Measurements from ENCODE around the gene EZH2. TPM values are rescaled to one million over a fixed set of nuclear protein-coding genes. Genes with fewer than 3 reads are reported as not detected.

Gene EZH2
- total RNA-seq, 2 experiments from 2014 or later = 117 to 126 TPM

- DNase-seq (no peak), ATAC-seq (no peak)
- POLR2A ChIA-PET = no interaction called here
- Mint-ChIP-seq H3K27me3 (no peaks in the 10 kb centered on the region), H3K27ac (no peak overlapping the region), H3K4me3 (no peak overlapping the region), H3K4me1 (peaks cover 3% of the 10 kb centered on the region), H3K9me3 (ENCODE audit: low read depth) (no peaks in the 10 kb centered on the region), H3K36me3 (ENCODE audit: low read depth) (peaks cover 66% of the 10 kb centered on the region)
- intact Hi-C loops (cut with DNase I, micrococcal nuclease) = no loop called here
- CTCF ChIA-PET = interaction anchor here (1.0 kb wide), 1 partner anchor 176 kb away, joined by 3 read pairs; no protein-coding TSS in a partner anchor
These were observed 93.2 kb downstream of the EZH2 start for GRCh38 chr7:148790850-148791249.

- Mint-ChIP-seq H3K4me1 (peaks cover 3% of the 10 kb centered on the region), H3K9me3 (ENCODE audit: low read depth) (no peaks in the 10 kb centered on the region), H3K27me3 (no peaks in the 10 kb centered on the region), H3K4me3 (no peak overlapping the region), H3K27ac (no peak overlapping the region), H3K36me3 (ENCODE audit: low read depth) (peaks cover 69% of the 10 kb centered on the region)
- intact Hi-C loops (cut with DNase I, micrococcal nuclease) = no loop called here
- DNase-seq (no peak), ATAC-seq (no peak)
- CTCF ChIA-PET = interaction anchor here (0.7 to 1.0 kb wide), 2 partner anchors 176 to 298 kb away, joined by 3 read pairs; no protein-coding TSS in a partner anchor
- POLR2A ChIA-PET = no interaction called here
These were observed 93.9 kb downstream of the EZH2 start for GRCh38 chr7:148790131-148790726.

- ChIA-PET CTCF (interaction anchor here (1.5 kb wide), 1 partner anchor 214 kb away, joined by 3 read pairs; no protein-coding TSS in a partner anchor), POLR2A (no interaction called here)
- no peak overlapping the region for H3K4me3 Mint-ChIP-seq
- no peak overlapping the region for H3K27ac Mint-ChIP-seq
- H3K9me3 Mint-ChIP-seq (ENCODE audit: low read depth) = no peaks in the 10 kb centered on the region
- H3K4me1 Mint-ChIP-seq = peaks cover 3% of the 10 kb centered on the region
- no peaks in the 10 kb centered on the region for H3K27me3 Mint-ChIP-seq
- H3K36me3 Mint-ChIP-seq (ENCODE audit: low read depth) = peaks cover 68% of the 10 kb centered on the region
- no peak for DNase-seq
- intact Hi-C loops (cut with DNase I, micrococcal nuclease) = no loop called here
- no peak for ATAC-seq
These were observed 94.9 kb downstream of the EZH2 start for GRCh38 chr7:148789220-148789619.

- ATAC-seq (no peak), DNase-seq (no peak)
- no peaks in the 10 kb centered on the region for H3K27me3 Mint-ChIP-seq
- ChIA-PET POLR2A (no interaction called here), CTCF (interaction anchor here (0.6 to 1.5 kb wide), 5 partner anchors 36 to 223 kb away, joined by 3 read pairs; no protein-coding TSS in a partner anchor)
- no peaks in the 10 kb centered on the region for H3K9me3 Mint-ChIP-seq (ENCODE audit: low read depth)
- H3K36me3 Mint-ChIP-seq (ENCODE audit: low read depth) = peaks cover 62% of the 10 kb centered on the region
- H3K4me1 Mint-ChIP-seq = no peaks in the 10 kb centered on the region
- no peak overlapping the region for H3K27ac Mint-ChIP-seq
- H3K4me3 Mint-ChIP-seq = no peak overlapping the region
- intact Hi-C loops (cut with DNase I, micrococcal nuclease) = no loop called here
These were observed 96.4 kb downstream of the EZH2 start for GRCh38 chr7:148787571-148788295.

- Mint-ChIP-seq H3K4me1 (no peaks in the 10 kb centered on the region), H3K27ac (no peak overlapping the region), H3K36me3 (ENCODE audit: low read depth) (peaks cover 47% of the 10 kb centered on the region), H3K27me3 (no peaks in the 10 kb centered on the region), H3K4me3 (no peak overlapping the region), H3K9me3 (ENCODE audit: low read depth) (no peaks in the 10 kb centered on the region)
- ATAC-seq = no peak
- intact Hi-C loops (cut with DNase I, micrococcal nuclease) = no loop called here
- no peak for DNase-seq
- CTCF ChIA-PET = interaction anchor here (1.1 kb wide), 1 partner anchor 210 kb away, joined by 3 read pairs; no protein-coding TSS in a partner anchor
- POLR2A ChIA-PET = no interaction called here
These were observed 100.1 kb downstream of the EZH2 start for GRCh38 chr7:148783801-148784527.

- DNase-seq = no peak
- Mint-ChIP-seq H3K36me3 (ENCODE audit: low read depth) (peaks cover 40% of the 10 kb centered on the region), H3K27ac (no peak overlapping the region), H3K9me3 (ENCODE audit: low read depth) (no peaks in the 10 kb centered on the region), H3K4me1 (no peaks in the 10 kb centered on the region), H3K27me3 (no peaks in the 10 kb centered on the region), H3K4me3 (no peak overlapping the region)
- no peak for ATAC-seq
- intact Hi-C loops (cut with DNase I, micrococcal nuclease) = no loop called here
- CTCF ChIA-PET = interaction anchor here (0.5 to 1.1 kb wide), 2 partner anchors 55 to 209 kb away, joined by 3 read pairs; no protein-coding TSS in a partner anchor
- POLR2A ChIA-PET = no interaction called here
These were observed 101.2 kb downstream of the EZH2 start for GRCh38 chr7:148782757-148783456.

- ChIA-PET POLR2A (no interaction called here), CTCF (interaction anchor here (0.7 to 2.8 kb wide), 9 partner anchors 8 to 200 kb away, joined by 3 to 9 read pairs (median 4); no protein-coding TSS in a partner anchor)
These were observed 109.6 kb downstream of the EZH2 start for GRCh38 chr7:148774471-148774870.

GRCh38 chr7:148773334-148773733 is 110.8 kb downstream of the EZH2 start:
- Mint-ChIP-seq H3K36me3 (ENCODE audit: low read depth) (peaks cover 37% of the 10 kb centered on the region), H3K9me3 (ENCODE audit: low read depth) (no peaks in the 10 kb centered on the region), H3K27me3 (no peaks in the 10 kb centered on the region), H3K4me1 (peaks cover 25% of the 10 kb centered on the region), H3K27ac (peak overlapping the region; percentile 77), H3K4me3 (peak overlapping the region; percentile 16)
- ChIA-PET CTCF (interaction anchor here (0.9 to 2.8 kb wide), 8 partner anchors 14 to 649 kb away, joined by 3 to 9 read pairs (median 4); no protein-coding TSS in a partner anchor), POLR2A (interaction anchor here (0.8 kb wide), 1 partner anchor 62 kb away, joined by 3 read pairs; no protein-coding TSS in a partner anchor)
- intact Hi-C loops (cut with DNase I, micrococcal nuclease) = loop anchor here (2.0 to 5.0 kb wide), 5 partner anchors 71 to 267 kb away; partner anchors contain the start of gene CUL1 (in 1 of the 2)
- DNase-seq (peak; percentile 41), ATAC-seq (peak; percentile 80)

More at GRCh38 chr7:148774471-148774870, 109.6 kb downstream of the EZH2 start:
- peaks cover 25% of the 10 kb centered on the region for H3K4me1 Mint-ChIP-seq
- intact Hi-C loops (cut with DNase I, micrococcal nuclease) = loop anchor here (5.0 kb wide), 3 partner anchors 72 to 197 kb away; no protein-coding TSS in a partner anchor
- H3K9me3 Mint-ChIP-seq (ENCODE audit: low read depth) = no peaks in the 10 kb centered on the region
- H3K27ac Mint-ChIP-seq = no peak overlapping the region
- no peak for ATAC-seq
- no peak overlapping the region for H3K4me3 Mint-ChIP-seq
- H3K27me3 Mint-ChIP-seq = no peaks in the 10 kb centered on the region
- H3K36me3 Mint-ChIP-seq (ENCODE audit: low read depth) = peaks cover 34% of the 10 kb centered on the region
- no peak for DNase-seq

GRCh38 chr7:148772297-148773089 is 111.6 kb downstream of the EZH2 start:
- intact Hi-C loops (cut with DNase I, micrococcal nuclease) = loop anchor here (2.0 to 5.0 kb wide), 5 partner anchors 70 to 266 kb away; partner anchors contain the start of gene CUL1 (in 1 of the 2)
- POLR2A ChIA-PET = interaction anchor here (0.8 kb wide), 1 partner anchor 61 kb away, joined by 3 read pairs; no protein-coding TSS in a partner anchor
- peaks cover 40% of the 10 kb centered on the region for H3K36me3 Mint-ChIP-seq (ENCODE audit: low read depth)

GRCh38 chr7:148770004-148770403 is 114.1 kb downstream of the EZH2 start:
- Mint-ChIP-seq H3K27me3 (no peaks in the 10 kb centered on the region), H3K27ac (no peak overlapping the region), H3K4me3 (no peak overlapping the region), H3K36me3 (ENCODE audit: low read depth) (peaks cover 38% of the 10 kb centered on the region), H3K9me3 (ENCODE audit: low read depth) (no peaks in the 10 kb centered on the region), H3K4me1 (peaks cover 20% of the 10 kb centered on the region)
- ATAC-seq (no peak), DNase-seq (no peak)
- ChIA-PET CTCF (interaction anchor here (1.1 to 1.5 kb wide), 2 partner anchors 67 to 193 kb away, joined by 4 to 6 read pairs; no protein-coding TSS in a partner anchor), POLR2A (no interaction called here)
- intact Hi-C loops (cut with DNase I, micrococcal nuclease) = loop anchor here (5.0 kb wide), 3 partner anchors 68 to 197 kb away; no protein-coding TSS in a partner anchor

More at GRCh38 chr7:148772297-148773089, 111.6 kb downstream of the EZH2 start:
- Mint-ChIP-seq H3K27ac (peak overlapping the region; percentile 77), H3K4me3 (peak overlapping the region; percentile 35), H3K9me3 (ENCODE audit: low read depth) (no peaks in the 10 kb centered on the region), H3K4me1 (peaks cover 25% of the 10 kb centered on the region), H3K27me3 (no peaks in the 10 kb centered on the region)
- DNase-seq = peak; percentile 62
- peak; percentile 87 for ATAC-seq
- CTCF ChIA-PET = interaction anchor here (1.0 to 2.8 kb wide), 4 partner anchors 21 to 194 kb away, joined by 3 to 9 read pairs (median 4); no protein-coding TSS in a partner anchor
